Mucosa of gallbladder (tissue), 1 donor: ENCODE results near the gene DYNC2LI1. TPM values are rescaled to one million over a fixed set of nuclear protein-coding genes. Genes with fewer than 3 reads are reported as not detected.

Source experiments
- DNase-seq: peaks from one replicate; pipeline ENCODE4 v3.0.0-alpha.2; 2020; ENCODE audit warnings: low spot score
- total RNA-seq: library from RNA; stranded (reverse); gene quantifications from one replicate; pipeline ENCODE4 v1.2.1, GENCODE V29; 2021
- donor health status: DM: no; HTN: no; CAD: no.

The DYNC2LI1 gene
- total RNA-seq, 1 donor from 2014 or later, result 26.2 TPM

- no peak for DNase-seq
Measured at GRCh38 chr2:43763091-43763490, 10.7 kb upstream of the DYNC2LI1 start.

- no peak for DNase-seq
Measured at GRCh38 chr2:43764086-43764705, 9.6 kb upstream of the DYNC2LI1 start.

GRCh38 chr2:43766006-43766405 lies 7.8 kb upstream of the DYNC2LI1 start:
- DNase-seq, result no peak

GRCh38 chr2:43774617-43775016 lies 778 bp downstream of the DYNC2LI1 start:
- DNase-seq, result no peak

GRCh38 chr2:43776324-43776723 lies 2.5 kb downstream of the DYNC2LI1 start:
- DNase-seq, result no peak

GRCh38 chr2:43777306-43777926 lies 3.6 kb downstream of the DYNC2LI1 start:
- no peak for DNase-seq

GRCh38 chr2:43778233-43778632 lies 4.4 kb downstream of the DYNC2LI1 start:
- DNase-seq, result no peak

- DNase-seq, result no peak
Measured at GRCh38 chr2:43787895-43788294, 14.1 kb downstream of the DYNC2LI1 start.

- DNase-seq, result no peak
Measured at GRCh38 chr2:43788646-43789045, 14.8 kb downstream of the DYNC2LI1 start.

- DNase-seq, result no peak
Measured at GRCh38 chr2:43790147-43790546, 16.3 kb downstream of the DYNC2LI1 start.

- no peak for DNase-seq
Measured at GRCh38 chr2:43791035-43791765, 17.4 kb downstream of the DYNC2LI1 start.

- no peak for DNase-seq
Measured at GRCh38 chr2:43792653-43793052, 18.8 kb downstream of the DYNC2LI1 start.

GRCh38 chr2:43794956-43795355 lies 21.1 kb downstream of the DYNC2LI1 start:
- no peak for DNase-seq

GRCh38 chr2:43796206-43796605 lies 22.4 kb downstream of the DYNC2LI1 start:
- DNase-seq, result no peak

GRCh38 chr2:43798300-43798699 lies 24.5 kb downstream of the DYNC2LI1 start:
- DNase-seq, result no peak

- no peak for DNase-seq
Measured at GRCh38 chr2:43800894-43801293, 27.1 kb downstream of the DYNC2LI1 start.

GRCh38 chr2:43802135-43802534 lies 28.3 kb downstream of the DYNC2LI1 start:
- no peak for DNase-seq

GRCh38 chr2:43803113-43803512 lies 29.3 kb downstream of the DYNC2LI1 start:
- DNase-seq, result no peak

GRCh38 chr2:43806719-43807031 lies 32.8 kb downstream of the DYNC2LI1 start:
- DNase-seq, result no peak

- no peak for DNase-seq
Measured at GRCh38 chr2:43810452-43810851, 36.6 kb downstream of the DYNC2LI1 start.

GRCh38 chr2:43810888-43811287 lies 37.0 kb downstream of the DYNC2LI1 start:
- no peak for DNase-seq

GRCh38 chr2:43812006-43812405 lies 38.2 kb downstream of the DYNC2LI1 start:
- no peak for DNase-seq

GRCh38 chr2:43812947-43813346 lies 39.1 kb downstream of the DYNC2LI1 start:
- no peak for DNase-seq
